HepG2 (cell line): Measurements from ENCODE around the gene CARMIL1. TPM values are rescaled to one million over a fixed set of nuclear protein-coding genes. Genes with fewer than 3 reads are reported as not detected.
A peak's percentile ranks its signal among the peaks of the same experiment; 100 is the strongest.

Experiments
- ATF1 ChIP-seq: IDR thresholded peaks from 2 replicates; pipeline ENCODE4 v1.6.1; 2016; ENCODE audit warnings: mild to moderate bottlenecking, control low read depth
- ATF5 ChIP-seq: sonication (generic); formaldehyde crosslinking; IDR thresholded peaks from 2 replicates; pipeline ENCODE4 v1.4.0; 2020; ENCODE audit warnings: mild to moderate bottlenecking, low read depth, missing genetic modification reagents
- BRD4 ChIP-seq: sonication (generic); formaldehyde crosslinking; IDR thresholded peaks from 2 replicates; pipeline ENCODE4 v1.4.0; 2020; ENCODE audit warnings: missing genetic modification reagents
- FOXK1 ChIP-seq: sonication (generic); formaldehyde crosslinking; IDR thresholded peaks from 2 replicates; pipeline ENCODE4 v1.4.0; 2020; ENCODE audit warnings: low read depth, missing genetic modification reagents, borderline replicate concordance
- HOMEZ ChIP-seq: IDR thresholded peaks from 2 replicates; pipeline ENCODE4 v1.6.1; 2016; ENCODE audit warnings: low read depth
- HOXA9 ChIP-seq: sonication (generic); formaldehyde crosslinking; IDR thresholded peaks from 2 replicates; pipeline ENCODE4 v1.8.1; 2022; ENCODE audit warnings: missing genetic modification reagents, mild to moderate bottlenecking, moderate library complexity, borderline replicate concordance
- IKZF5 ChIP-seq: IDR thresholded peaks from 2 replicates; pipeline ENCODE4 v1.6.1; 2018; ENCODE audit warnings: missing genetic modification reagents, mild to moderate bottlenecking, missing compliant biosample characterization
- NR2F2 ChIP-seq: IDR thresholded peaks from 2 replicates; pipeline ENCODE4 v1.6.1; 2012; ENCODE audit warnings: low read depth, inconsistent platforms, borderline replicate concordance
- PREB ChIP-seq: sonication (generic); formaldehyde crosslinking; IDR thresholded peaks from 2 replicates; pipeline ENCODE4 v1.4.0; 2020; ENCODE audit warnings: missing genetic modification reagents
- RELA ChIP-seq: sonication (generic); formaldehyde crosslinking; IDR thresholded peaks from 2 replicates; pipeline ENCODE4 v1.4.0; 2020; ENCODE audit warnings: missing genetic modification reagents
- RERE ChIP-seq: IDR thresholded peaks from 2 replicates; pipeline ENCODE4 v1.6.1; 2016; ENCODE audit warnings: low read depth, missing genetic modification reagents, missing compliant biosample characterization
- REXO4 ChIP-seq: sonication (generic); formaldehyde crosslinking; IDR thresholded peaks from 2 replicates; pipeline ENCODE4 v1.8.0; 2022; ENCODE audit warnings: missing genetic modification reagents, mild to moderate bottlenecking, borderline replicate concordance
- SMARCC2 ChIP-seq: fragments of 450-650 bp; IDR thresholded peaks from 2 replicates; pipeline ENCODE4 v1.6.1; 2017; ENCODE audit warnings: antibody characterized with exemption, mild to moderate bottlenecking
- SOX6 ChIP-seq, 2 experiments: fragments of 450-650 bp in 1 of 2; sonication (generic) in 1 of 2; formaldehyde crosslinking in 1 of 2; IDR thresholded peaks; 2 replicates each; pipeline versions ENCODE4 v1.4.0 to v1.6.1; 2017 to 2020; ENCODE audit warnings: antibody characterized with exemption in 1 of 2, mild to moderate bottlenecking in 1 of 2, missing genetic modification reagents in 1 of 2
- THAP9 ChIP-seq: sonication (generic); formaldehyde crosslinking; IDR thresholded peaks from 2 replicates; pipeline ENCODE4; 2020; ENCODE audit warnings: missing genetic modification reagents, mild to moderate bottlenecking, borderline replicate concordance
- TP53 ChIP-seq: sonication (generic); formaldehyde crosslinking; conservative IDR thresholded peaks from 2 replicates; pipeline ENCODE4 v1.4.0; 2020; ENCODE audit warnings: missing genetic modification reagents
- ZNF510 ChIP-seq: sonication (generic); formaldehyde crosslinking; IDR thresholded peaks from 2 replicates; pipeline ENCODE4 v1.4.0; 2020; ENCODE audit warnings: low read depth, mild to moderate bottlenecking, missing genetic modification reagents
- polyA plus RNA-seq, 8 experiments: library from polyadenylated mRNA; depleted of rRNA in 3 of 8; stranded (reverse) in 7 of 8; unstranded in 1 of 8; fragments of >200 nt; fragmentation: Illumina TruSeq in 4 of 8; extraction: Trizol in 4 of 8; gene quantifications; 2 replicates each; pipeline versions ENCODE4 v1.2.1 to v1.2.3, GENCODE V29; 2011 to 2016; ENCODE audit warnings: low read depth in 4 of 8, missing spikeins in 1 of 8, mixed read lengths in 1 of 8; ENCODE audit not compliant: insufficient read depth in 1 of 8
- total RNA-seq, 5 experiments: library from RNA; depleted of rRNA; stranded (reverse); fragments of >200 nt; fragmentation: Illumina TruSeq; extraction: Trizol; gene quantifications; 2 replicates each; pipeline ENCODE4 v1.2.3, GENCODE V29; 2016; ENCODE audit warnings: low read depth in 1 of 5

Gene CARMIL1
- total and polyA plus RNA-seq, 2 of the 13 experiments (the other 11 are each of a cell fraction or from before 2014, with no cell fraction given) = 1.8 to 2.6 TPM

GRCh38 chr6:25635886-25636317 lies 356.7 kb downstream of the CARMIL1 start (continued):
- TF ChIP-seq RERE (CRISPR knock-in tag) (peak; percentile 29; the same call in 1 of the 2 replicates), RELA (CRISPR knock-in tag) (no peak), NR2F2 (peak; percentile 91), IKZF5 (peak; percentile 73), SOX6 (IDR thresholded peaks at IDR 0.05) (no peak), SOX6 (CRISPR knock-in tag; IDR thresholded peaks at IDR 0.05) (peak; percentile 99), SMARCC2 (no peak), HOXA9 (CRISPR knock-in tag) (no peak), BRD4 (CRISPR knock-in tag) (no peak), FOXK1 (CRISPR knock-in tag) (no peak), PREB (CRISPR knock-in tag) (no peak), REXO4 (CRISPR knock-in tag) (no peak), ATF1 (CRISPR knock-in tag) (peak; percentile 51; the same call in 1 of the 2 replicates), HOMEZ (CRISPR knock-in tag) (peak; percentile 94), TP53 (CRISPR knock-in tag) (no peak), THAP9 (CRISPR knock-in tag) (no peak), ZNF510 (CRISPR knock-in tag) (no peak), ATF5 (no peak)
